ENCODE data around the gene ZC3H18.

Gene ZC3H18

DNA sequence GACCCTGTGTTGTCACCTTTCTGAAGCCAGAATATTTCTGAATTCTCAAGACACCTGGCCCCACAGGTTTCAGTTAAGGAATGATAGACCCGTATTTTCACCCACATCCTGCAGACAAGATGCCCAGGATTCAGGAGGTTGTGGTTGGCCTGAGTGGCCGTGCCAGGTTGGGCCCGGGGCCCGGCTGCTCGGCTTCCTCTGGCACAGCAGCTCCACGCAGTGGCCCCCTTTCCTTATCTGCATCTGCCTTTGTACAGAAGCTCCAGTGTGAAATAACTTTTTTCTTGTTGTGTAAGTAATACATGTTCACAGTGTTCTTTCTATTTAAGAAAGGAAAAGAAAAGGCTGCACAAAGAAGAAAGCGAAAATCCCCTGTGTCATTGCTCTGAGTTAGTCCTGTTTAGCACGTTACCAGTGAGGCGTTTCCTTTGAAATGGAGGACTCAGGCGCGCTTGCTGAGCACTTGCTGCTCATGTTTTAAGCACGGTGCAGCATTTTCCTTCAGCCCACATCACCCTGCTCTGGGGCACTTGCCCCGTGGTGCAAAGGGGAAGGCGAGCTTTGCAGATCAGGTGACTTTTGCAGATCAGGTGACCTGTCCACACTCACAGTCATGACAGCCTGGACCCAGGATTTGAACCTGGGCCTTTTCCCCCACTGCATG, 12.8 kb downstream of the ZC3H18 start:
- Histone ChIP-seq H3K27ac (ENCODE audit: insufficient read depth, low read length, poor library complexity, severe bottlenecking) (no peak overlapping the region), H3K4me1 (ENCODE audit: control insufficient read depth, insufficient read depth, low read length, poor library complexity, severe bottlenecking) (no peaks in the 10 kb centered on the region), H3K36me3 (ENCODE audit: control insufficient read depth, insufficient read depth, low read length) (peaks cover 52% of the 10 kb centered on the region)

GRCh38 chr16:88584676-88585075, 14.5 kb downstream of the ZC3H18 start:
- Histone ChIP-seq H3K36me3 (ENCODE audit: control insufficient read depth, insufficient read depth, low read length) (peaks cover 48% of the 10 kb centered on the region), H3K9me3 (ENCODE audit: control insufficient read depth, low read length) (no peaks in the 10 kb centered on the region), H3K4me3 (ENCODE audit: insufficient read depth, low read depth, low read length, poor library complexity, severe bottlenecking) (no peak overlapping the region), H3K27me3 (replicated peaks; ENCODE audit: control insufficient read depth, insufficient read depth, low read length, poor library complexity, severe bottlenecking) (no peaks in the 10 kb centered on the region), H3K27ac (ENCODE audit: insufficient read depth, low read length, poor library complexity, severe bottlenecking) (no peak overlapping the region), H3K4me1 (ENCODE audit: control insufficient read depth, insufficient read depth, low read length, poor library complexity, severe bottlenecking) (no peaks in the 10 kb centered on the region)
- DNase-seq: no peak

More for the DNA sequence above, 12.8 kb downstream of the ZC3H18 start:
- Histone ChIP-seq H3K9me3 (ENCODE audit: control insufficient read depth, low read length) (no peaks in the 10 kb centered on the region), H3K27me3 (replicated peaks; ENCODE audit: control insufficient read depth, insufficient read depth, low read length, poor library complexity, severe bottlenecking) (no peaks in the 10 kb centered on the region), H3K4me3 (ENCODE audit: insufficient read depth, low read depth, low read length, poor library complexity, severe bottlenecking) (no peak overlapping the region)
- no peak for DNase-seq

GRCh38 chr16:88585269-88585668, 15.1 kb downstream of the ZC3H18 start:
- no peaks in the 10 kb centered on the region for H3K27me3 ChIP-seq (replicated peaks; ENCODE audit: control insufficient read depth, insufficient read depth, low read length, poor library complexity, severe bottlenecking)
- H3K9me3 ChIP-seq (ENCODE audit: control insufficient read depth, low read length): no peaks in the 10 kb centered on the region
- H3K36me3 ChIP-seq (ENCODE audit: control insufficient read depth, insufficient read depth, low read length): peaks cover 47% of the 10 kb centered on the region
- H3K4me3 ChIP-seq (ENCODE audit: insufficient read depth, low read depth, low read length, poor library complexity, severe bottlenecking): no peak overlapping the region
- no peak overlapping the region for H3K27ac ChIP-seq (ENCODE audit: insufficient read depth, low read length, poor library complexity, severe bottlenecking)
- H3K4me1 ChIP-seq (ENCODE audit: control insufficient read depth, insufficient read depth, low read length, poor library complexity, severe bottlenecking): no peaks in the 10 kb centered on the region
- DNase-seq: no peak

DNA sequence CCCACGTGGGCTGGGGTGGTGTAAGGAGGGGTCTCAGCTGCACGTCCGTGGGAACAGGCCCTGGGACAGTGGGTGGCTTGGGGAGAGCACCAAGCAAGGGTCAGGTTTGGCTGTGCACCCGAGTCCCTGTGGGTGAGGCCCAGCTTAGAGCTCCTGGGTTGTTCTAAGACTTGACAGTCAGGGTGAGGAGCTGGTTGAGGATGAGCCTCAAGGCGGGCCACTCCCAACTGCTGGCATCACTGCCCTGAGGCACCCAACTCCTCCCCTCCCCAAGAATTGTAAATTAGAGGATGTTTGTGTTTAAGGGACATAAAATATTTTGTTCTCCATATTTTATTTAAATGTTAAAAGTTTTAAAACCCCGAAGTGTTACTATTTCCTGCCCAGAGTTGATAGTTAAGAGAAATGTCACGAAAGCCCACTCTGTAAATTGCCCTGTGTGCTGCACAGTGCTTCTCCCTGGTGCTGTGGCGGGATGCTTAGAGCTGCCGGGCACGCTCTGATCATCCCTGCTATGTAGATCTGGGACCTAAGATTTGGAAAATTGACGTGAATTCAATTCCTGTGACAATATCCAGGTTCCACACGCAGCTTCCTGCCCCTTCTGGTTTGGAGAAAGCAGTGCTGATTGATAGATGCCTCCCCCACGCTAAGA, 15.9 kb downstream of the ZC3H18 start:
- Histone ChIP-seq H3K4me1 (ENCODE audit: control insufficient read depth, insufficient read depth, low read length, poor library complexity, severe bottlenecking) (no peaks in the 10 kb centered on the region), H3K27me3 (replicated peaks; ENCODE audit: control insufficient read depth, insufficient read depth, low read length, poor library complexity, severe bottlenecking) (no peaks in the 10 kb centered on the region), H3K4me3 (ENCODE audit: insufficient read depth, low read depth, low read length, poor library complexity, severe bottlenecking) (no peak overlapping the region), H3K27ac (ENCODE audit: insufficient read depth, low read length, poor library complexity, severe bottlenecking) (no peak overlapping the region), H3K36me3 (ENCODE audit: control insufficient read depth, insufficient read depth, low read length) (peaks cover 44% of the 10 kb centered on the region), H3K9me3 (ENCODE audit: control insufficient read depth, low read length) (no peaks in the 10 kb centered on the region)
- no peak for DNase-seq

DNA sequence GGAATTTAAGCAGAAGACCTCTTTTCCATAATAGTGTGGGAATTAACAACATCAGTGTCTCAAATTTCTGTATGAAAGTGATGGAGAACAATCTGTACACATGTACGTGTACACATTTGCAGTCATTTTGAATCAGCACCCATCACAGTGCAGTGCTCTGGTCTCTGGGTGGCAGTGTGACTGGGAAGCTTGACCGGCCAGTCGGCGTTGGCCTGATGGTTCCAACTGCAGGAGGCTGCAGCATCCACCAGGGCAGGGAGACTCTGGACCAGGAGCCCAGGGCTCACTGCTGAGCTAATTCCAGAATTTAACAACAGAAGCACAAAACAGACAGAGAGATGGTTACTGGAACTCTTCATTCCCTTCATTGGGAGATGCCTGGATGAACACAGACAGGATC, 17.9 kb downstream of the ZC3H18 start:
- Histone ChIP-seq H3K4me1 (ENCODE audit: control insufficient read depth, insufficient read depth, low read length, poor library complexity, severe bottlenecking) (peaks cover 7% of the 10 kb centered on the region), H3K36me3 (ENCODE audit: control insufficient read depth, insufficient read depth, low read length) (peaks cover 41% of the 10 kb centered on the region), H3K27me3 (replicated peaks; ENCODE audit: control insufficient read depth, insufficient read depth, low read length, poor library complexity, severe bottlenecking) (no peaks in the 10 kb centered on the region), H3K27ac (ENCODE audit: insufficient read depth, low read length, poor library complexity, severe bottlenecking) (no peak overlapping the region), H3K4me3 (ENCODE audit: insufficient read depth, low read depth, low read length, poor library complexity, severe bottlenecking) (no peak overlapping the region), H3K9me3 (ENCODE audit: control insufficient read depth, low read length) (no peaks in the 10 kb centered on the region)
- DNase-seq: no peak

- DNase-seq: no peak
- H3K27ac ChIP-seq (ENCODE audit: insufficient read depth, low read length, poor library complexity, severe bottlenecking): no peak overlapping the region
These were observed 18.6 kb downstream of the ZC3H18 start for GRCh38 chr16:88588754-88589153.

GRCh38 chr16:88589441-88589840, 19.2 kb downstream of the ZC3H18 start:
- Histone ChIP-seq H3K36me3 (ENCODE audit: control insufficient read depth, insufficient read depth, low read length) (peaks cover 40% of the 10 kb centered on the region), H3K9me3 (ENCODE audit: control insufficient read depth, low read length) (no peaks in the 10 kb centered on the region), H3K27ac (ENCODE audit: insufficient read depth, low read length, poor library complexity, severe bottlenecking) (peak overlapping the region; percentile 28), H3K4me1 (ENCODE audit: control insufficient read depth, insufficient read depth, low read length, poor library complexity, severe bottlenecking) (peaks cover 7% of the 10 kb centered on the region), H3K4me3 (ENCODE audit: insufficient read depth, low read depth, low read length, poor library complexity, severe bottlenecking) (no peak overlapping the region), H3K27me3 (replicated peaks; ENCODE audit: control insufficient read depth, insufficient read depth, low read length, poor library complexity, severe bottlenecking) (no peaks in the 10 kb centered on the region)
- DNase-seq: no peak

More at GRCh38 chr16:88588754-88589153, 18.6 kb downstream of the ZC3H18 start:
- Histone ChIP-seq H3K4me1 (ENCODE audit: control insufficient read depth, insufficient read depth, low read length, poor library complexity, severe bottlenecking) (peaks cover 7% of the 10 kb centered on the region), H3K36me3 (ENCODE audit: control insufficient read depth, insufficient read depth, low read length) (peaks cover 40% of the 10 kb centered on the region), H3K4me3 (ENCODE audit: insufficient read depth, low read depth, low read length, poor library complexity, severe bottlenecking) (no peak overlapping the region), H3K27me3 (replicated peaks; ENCODE audit: control insufficient read depth, insufficient read depth, low read length, poor library complexity, severe bottlenecking) (no peaks in the 10 kb centered on the region), H3K9me3 (ENCODE audit: control insufficient read depth, low read length) (no peaks in the 10 kb centered on the region)

DNA sequence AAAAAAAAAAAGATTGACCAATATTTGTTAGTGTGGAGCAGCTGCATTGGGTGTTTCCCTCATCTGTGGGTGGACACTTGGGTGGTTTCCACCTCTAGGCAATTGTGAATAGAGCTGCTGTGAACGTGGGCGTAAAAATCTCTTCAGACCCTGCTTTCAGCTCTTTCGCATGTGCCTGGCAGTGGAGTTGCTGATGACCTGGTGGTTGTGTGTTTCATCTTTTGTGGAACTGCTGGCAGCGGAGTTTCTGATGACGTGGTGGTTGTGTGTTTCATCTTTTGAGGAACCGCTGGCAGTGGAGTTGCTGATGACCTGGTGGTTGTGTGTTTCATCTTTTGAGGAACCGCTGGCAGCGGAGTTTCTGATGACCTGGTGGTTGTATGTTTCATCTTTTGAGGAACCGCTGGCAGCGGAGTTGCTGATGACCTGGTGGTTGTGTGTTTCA, 21.4 kb downstream of the ZC3H18 start:
- Histone ChIP-seq H3K27me3 (replicated peaks; ENCODE audit: control insufficient read depth, insufficient read depth, low read length, poor library complexity, severe bottlenecking) (no peaks in the 10 kb centered on the region), H3K27ac (ENCODE audit: insufficient read depth, low read length, poor library complexity, severe bottlenecking) (peak overlapping the region; percentile 22), H3K4me3 (ENCODE audit: insufficient read depth, low read depth, low read length, poor library complexity, severe bottlenecking) (no peak overlapping the region), H3K36me3 (ENCODE audit: control insufficient read depth, insufficient read depth, low read length) (peaks cover 38% of the 10 kb centered on the region), H3K9me3 (ENCODE audit: control insufficient read depth, low read length) (no peaks in the 10 kb centered on the region), H3K4me1 (ENCODE audit: control insufficient read depth, insufficient read depth, low read length, poor library complexity, severe bottlenecking) (peaks cover 7% of the 10 kb centered on the region)
- no peak for DNase-seq

DNA sequence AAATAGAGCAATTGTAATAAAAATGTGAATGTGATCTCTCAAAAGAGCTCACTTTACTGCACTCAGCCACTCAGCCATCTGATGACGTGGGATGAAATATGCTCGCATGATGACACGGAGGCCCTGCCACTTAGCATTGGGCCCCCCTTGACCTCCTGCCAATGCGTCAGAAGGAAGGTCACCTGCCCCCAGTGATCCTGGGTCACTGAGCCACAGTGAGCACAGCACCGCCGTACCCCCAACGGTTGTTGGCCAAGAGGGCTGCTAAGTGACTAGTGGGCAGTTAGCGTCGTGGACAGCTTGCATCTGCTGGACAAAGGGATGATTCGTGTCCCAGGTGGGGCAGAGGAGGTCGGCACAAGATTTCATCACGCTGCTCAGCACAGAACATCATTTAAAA, 22.9 kb downstream of the ZC3H18 start:
- DNase-seq: no peak
- H3K4me3 ChIP-seq (ENCODE audit: insufficient read depth, low read depth, low read length, poor library complexity, severe bottlenecking): no peak overlapping the region
- no peak overlapping the region for H3K27ac ChIP-seq (ENCODE audit: insufficient read depth, low read length, poor library complexity, severe bottlenecking)
- peaks cover 7% of the 10 kb centered on the region for H3K4me1 ChIP-seq (ENCODE audit: control insufficient read depth, insufficient read depth, low read length, poor library complexity, severe bottlenecking)
- H3K27me3 ChIP-seq (replicated peaks; ENCODE audit: control insufficient read depth, insufficient read depth, low read length, poor library complexity, severe bottlenecking): no peaks in the 10 kb centered on the region
- H3K36me3 ChIP-seq (ENCODE audit: control insufficient read depth, insufficient read depth, low read length): peaks cover 27% of the 10 kb centered on the region
- H3K9me3 ChIP-seq (ENCODE audit: control insufficient read depth, low read length): no peaks in the 10 kb centered on the region

DNA sequence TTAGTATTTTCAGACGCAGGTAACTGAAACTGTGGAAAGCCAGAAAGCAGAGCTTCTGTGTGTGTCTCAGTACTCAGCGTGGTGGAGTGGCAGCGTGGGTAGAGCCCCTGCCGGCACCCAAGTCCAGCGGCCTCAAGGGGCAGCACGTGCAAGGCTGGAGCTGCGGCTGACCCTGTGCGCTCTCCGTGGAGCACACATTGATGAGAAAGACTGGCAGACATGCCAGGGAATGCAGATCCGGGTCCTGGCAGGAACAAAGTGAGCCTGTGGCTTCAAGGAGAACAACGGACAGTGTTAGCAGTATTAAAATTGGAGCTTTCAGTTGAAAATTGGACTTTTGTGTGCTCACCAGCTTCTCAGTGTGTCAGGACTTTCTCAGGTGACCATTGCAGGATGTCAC, 23.3 kb downstream of the ZC3H18 start:
- no peak overlapping the region for H3K27ac ChIP-seq (ENCODE audit: insufficient read depth, low read length, poor library complexity, severe bottlenecking)
- peaks cover 30% of the 10 kb centered on the region for H3K36me3 ChIP-seq (ENCODE audit: control insufficient read depth, insufficient read depth, low read length)
- no peak overlapping the region for H3K4me3 ChIP-seq (ENCODE audit: insufficient read depth, low read depth, low read length, poor library complexity, severe bottlenecking)

More for the DNA sequence above, 23.3 kb downstream of the ZC3H18 start:
- Histone ChIP-seq H3K9me3 (ENCODE audit: control insufficient read depth, low read length) (no peaks in the 10 kb centered on the region), H3K27me3 (replicated peaks; ENCODE audit: control insufficient read depth, insufficient read depth, low read length, poor library complexity, severe bottlenecking) (no peaks in the 10 kb centered on the region), H3K4me1 (ENCODE audit: control insufficient read depth, insufficient read depth, low read length, poor library complexity, severe bottlenecking) (peaks cover 7% of the 10 kb centered on the region)
- no peak for DNase-seq

Measured in effector memory CD4-positive, alpha-beta T cell (primary cell).